IMR-90 (cell line): ENCODE measurements around the gene VWA8. TPM values are rescaled to one million over a fixed set of nuclear protein-coding genes. Genes with fewer than 3 reads are reported as not detected.

Source experiments
- ATAC-seq: fragments of 200-7000 bp; cut with Tn5 transposase; 2 replicates; pipeline ENCODE4 v1.9.1; 2020; ENCODE audit warnings: low read depth, mild to moderate bottlenecking, moderate library complexity
- BruUV-seq: library from RNA; stranded (reverse); fragments of 400-500 nt; replicated peaks from 2 replicates; lab custom pipeline; 2021; lab: Mats Ljungman, UMichigan
- CTCF ChIA-PET: fragments of 300-600 bp; formaldehyde crosslinking; extraction: SDS; loops from one replicate; lab custom pipeline; 2021; ENCODE audit warnings: antibody characterized with exemption; lab: Yijun Ruan, JAX
- POLR2A ChIA-PET: fragments of 300-600 bp; sonication (Branson Sonifier 250); formaldehyde crosslinking; loops from one replicate; lab custom pipeline; 2022; ENCODE audit warnings: antibody characterized with exemption; ENCODE audit not compliant: unreplicated experiment; lab: Charles Lee
- DNase-seq: peaks from one replicate; pipeline ENCODE4 v3.0.0; 2013
- H2AFZ ChIP-seq: replicated peaks from 2 replicates; pipeline ENCODE3; 2013; ENCODE audit warnings: low read length, mild to moderate bottlenecking; ENCODE audit not compliant: poor library complexity
- H2AK5ac ChIP-seq: 2 replicates; pipeline ENCODE4 v1.6.1; 2013; ENCODE audit warnings: low read depth, low read length, inconsistent platforms
- H2AK9ac ChIP-seq: replicated peaks from 2 replicates; pipeline ENCODE3; 2013; ENCODE audit warnings: mild to moderate bottlenecking, low read depth, low read length, moderate library complexity; ENCODE audit not compliant: poor library complexity
- H2BK120ac ChIP-seq: 2 replicates; pipeline ENCODE4 v1.6.1; 2013; ENCODE audit warnings: low read depth, low read length, inconsistent platforms
- H2BK15ac ChIP-seq: 3 replicates; pipeline ENCODE4 v1.6.1; 2013; ENCODE audit warnings: low read depth, low read length, inconsistent platforms
- H2BK20ac ChIP-seq: 2 replicates; pipeline ENCODE4 v1.6.1; 2013; ENCODE audit warnings: low read depth, mild to moderate bottlenecking, inconsistent platforms, low read length, moderate library complexity
- H2BK5ac ChIP-seq: 2 replicates; pipeline ENCODE4 v1.6.1; 2013; ENCODE audit warnings: mild to moderate bottlenecking, low read depth, low read length, inconsistent platforms; ENCODE audit not compliant: poor library complexity, severe bottlenecking
- H3K14ac ChIP-seq: replicated peaks from 2 replicates; pipeline ENCODE4 v1.6.1; 2013; ENCODE audit warnings: low read depth, low read length, inconsistent platforms
- H3K18ac ChIP-seq: 2 replicates; pipeline ENCODE4 v1.6.1; 2013; ENCODE audit warnings: low read depth, low read length, control low read depth
- H3K23ac ChIP-seq: 2 replicates; pipeline ENCODE4 v1.6.1; 2013; ENCODE audit warnings: low read depth, low read length, inconsistent platforms
- H3K27ac ChIP-seq: 2 replicates; pipeline ENCODE4 v1.5.1; 2013; ENCODE audit warnings: mild to moderate bottlenecking, control low read depth, low read length; ENCODE audit not compliant: insufficient read depth
- H3K27me3 ChIP-seq: 2 replicates; pipeline ENCODE4 v1.6.1; 2013; ENCODE audit warnings: low read length; ENCODE audit not compliant: control insufficient read depth, insufficient read depth
- H3K36me3 ChIP-seq: 2 replicates; pipeline ENCODE4 v1.6.1; 2013; ENCODE audit warnings: low read length, mixed read lengths; ENCODE audit not compliant: control insufficient read depth, insufficient read depth
- H3K4ac ChIP-seq: 2 replicates; pipeline ENCODE4 v1.6.1; 2013; ENCODE audit warnings: low read depth, low read length, inconsistent platforms
- H3K4me1 ChIP-seq: 2 replicates; pipeline ENCODE4 v1.6.1; 2013; ENCODE audit warnings: low read length, mixed read lengths; ENCODE audit not compliant: control insufficient read depth, insufficient read depth
- H3K4me2 ChIP-seq: 2 replicates; pipeline ENCODE4 v1.6.1; 2013; ENCODE audit warnings: low read depth, mild to moderate bottlenecking, control low read depth, low read length, moderate library complexity
- H3K4me3 ChIP-seq: 2 replicates; pipeline ENCODE4 v1.5.1; 2013; ENCODE audit warnings: low read depth, mild to moderate bottlenecking, control low read depth, low read length, moderate library complexity; ENCODE audit not compliant: insufficient read depth
- H3K56ac ChIP-seq: 2 replicates; pipeline ENCODE4 v1.6.1; 2013; ENCODE audit warnings: low read length, inconsistent platforms; ENCODE audit not compliant: insufficient read depth; ENCODE audit errors: extremely low read depth
- H3K79me1 ChIP-seq, 2 experiments: 2 replicates each; pipeline ENCODE4 v1.6.1; 2013; ENCODE audit warnings: low read length in 2 of 2, inconsistent platforms in 1 of 2, low read depth in 1 of 2
- H3K9ac ChIP-seq: 2 replicates; pipeline ENCODE4 v1.6.1; 2013; ENCODE audit warnings: low read depth, low read length, control low read depth
- H3K9me1 ChIP-seq: 2 replicates; pipeline ENCODE4 v1.6.1; 2013; ENCODE audit warnings: low read length, inconsistent platforms; ENCODE audit not compliant: insufficient read depth
- H3K9me3 ChIP-seq: 2 replicates; pipeline ENCODE4 v1.6.1; 2013; ENCODE audit warnings: low read length; ENCODE audit not compliant: control insufficient read depth, insufficient read depth
- H4K20me1 ChIP-seq: 2 replicates; pipeline ENCODE4 v1.6.1; 2013; ENCODE audit warnings: low read length, inconsistent platforms; ENCODE audit not compliant: insufficient read depth
- H4K5ac ChIP-seq: 2 replicates; pipeline ENCODE4 v1.6.1; 2013; ENCODE audit warnings: mild to moderate bottlenecking, low read depth, low read length, control low read depth
- H4K8ac ChIP-seq, 2 experiments: 2 replicates each; pipeline ENCODE4 v1.6.1; 2013; ENCODE audit warnings: low read depth in 2 of 2, low read length in 2 of 2, control low read depth in 1 of 2, inconsistent platforms in 1 of 2
- H4K91ac ChIP-seq: 2 replicates; pipeline ENCODE4 v1.6.1; 2013; ENCODE audit warnings: low read depth, low read length, inconsistent platforms; ENCODE audit not compliant: insufficient read depth
- BHLHE40 ChIP-seq: fragments of 150-350 bp; IDR thresholded peaks from 2 replicates; pipeline ENCODE4 v1.6.1; 2016; ENCODE audit warnings: mild to moderate bottlenecking, low read depth, low read length
- CEBPB ChIP-seq: IDR thresholded peaks from 2 replicates; pipeline ENCODE4 v1.6.1; 2012; ENCODE audit warnings: low read depth, low read length, improper control_type of control experiment
- CHD1 ChIP-seq: IDR thresholded peaks from 2 replicates; pipeline ENCODE4 v1.6.1; 2012; ENCODE audit warnings: low read depth, low read length, improper control_type of control experiment
- FOS ChIP-seq: fragments of 150-350 bp; IDR thresholded peaks from 2 replicates; pipeline ENCODE4 v1.6.1; 2016; ENCODE audit warnings: low read depth, low read length
- MAFK ChIP-seq: IDR thresholded peaks from 2 replicates; pipeline ENCODE4 v1.6.1; 2012; ENCODE audit warnings: low read depth, low read length, improper control_type of control experiment
- MAZ ChIP-seq: IDR thresholded peaks from 2 replicates; pipeline ENCODE4 v1.6.1; 2012; ENCODE audit warnings: low read depth, mild to moderate bottlenecking, low read length, improper control_type of control experiment, moderate library complexity, borderline replicate concordance
- MXI1 ChIP-seq: IDR thresholded peaks from 2 replicates; pipeline ENCODE4 v1.6.1; 2012; ENCODE audit warnings: low read depth, mild to moderate bottlenecking, low read length, moderate library complexity, borderline replicate concordance
- NFE2L2 ChIP-seq: fragments of 150-350 bp; IDR thresholded peaks from 2 replicates; pipeline ENCODE4 v1.6.1; 2016; ENCODE audit warnings: low read depth, mild to moderate bottlenecking, low read length
- POLR2A ChIP-seq: IDR thresholded peaks from 2 replicates; pipeline ENCODE4 v1.6.1; 2012; ENCODE audit warnings: mild to moderate bottlenecking, low read depth, low read length
- RAD21 ChIP-seq: IDR thresholded peaks from 2 replicates; pipeline ENCODE4 v1.6.1; 2012; ENCODE audit warnings: low read length, improper control_type of control experiment
- RCOR1 ChIP-seq: IDR thresholded peaks from 2 replicates; pipeline ENCODE4 v1.6.1; 2012; ENCODE audit warnings: mild to moderate bottlenecking, low read length, improper control_type of control experiment; ENCODE audit not compliant: insufficient replicate concordance
- RFX5 ChIP-seq: IDR thresholded peaks from 2 replicates; pipeline ENCODE4 v1.8.0; 2012; ENCODE audit warnings: low read depth, mild to moderate bottlenecking, low read length, moderate library complexity
- SMC3 ChIP-seq: fragments of 150-350 bp; IDR thresholded peaks from 2 replicates; pipeline ENCODE4 v1.6.1; 2016; ENCODE audit warnings: low read depth, mild to moderate bottlenecking, antibody characterized with exemption, low read length, moderate library complexity
- WGBS, 2 experiments: methylation state at CpG; one replicate each; pipeline versions ENCODE4 v1.1.5 to v1.1.7; 2013; ENCODE audit warnings: missing lambda C conversion rate in 2 of 2; ENCODE audit not compliant: insufficient read length in 1 of 2; ENCODE audit errors: extremely low coverage in 2 of 2; 5-methylcytosine and 5-hydroxymethylcytosine counted together
- dilution Hi-C: fragments of 300-500 bp; cut with HindIII; formaldehyde crosslinking; loops from one replicate; pipeline ENCODE4 v1.14.3; 2018; ENCODE audit warnings: low sequenced_read_pairs; ENCODE audit not compliant: unreplicated experiment
- in situ Hi-C: fragments of 300-500 bp; cut with MboI; formaldehyde crosslinking; loops from 3 replicates; pipeline ENCODE4 v1.14.3; 2019; ENCODE audit warnings: low sequenced_read_pairs, inconsistent platforms, mixed read lengths
- intact Hi-C: fragments of 100-400 bp; cut with micrococcal nuclease; formaldehyde crosslinking; loops from 2 replicates; pipeline ENCODE4 v1.10.0; 2022
- polyA plus RNA-seq, 3 experiments: library from polyadenylated mRNA; depleted of rRNA; stranded (reverse); fragments of >200 nt; gene quantifications; 2 replicates each; pipeline ENCODE4 v1.2.3, GENCODE V29; 2012; ENCODE audit warnings: low replicate concordance in 1 of 3
- total RNA-seq: library from RNA; depleted of rRNA; stranded (reverse); fragments of >200 nt; gene quantifications from 2 replicates; pipeline ENCODE4 v1.2.3, GENCODE V29; 2012
- TF ChIP-seq, protein P1 (sequence below): conservative IDR thresholded peaks from 2 replicates; pipeline ENCODE4 v1.5.1; 2012; ENCODE audit warnings: mild to moderate bottlenecking, low read depth, low read length, improper control_type of control experiment
- TF ChIP-seq, protein P2 (sequence below): fragments of 150-350 bp; IDR thresholded peaks from 2 replicates; pipeline ENCODE4 v1.6.1; 2016; ENCODE audit warnings: low read depth, mild to moderate bottlenecking, low read length, moderate library complexity, borderline replicate concordance
- TF ChIP-seq, protein P3 (sequence below): fragments of 150-350 bp; IDR thresholded peaks from 2 replicates; pipeline ENCODE4 v1.6.1; 2017; ENCODE audit warnings: mild to moderate bottlenecking, antibody characterized with exemption, low read length, low read depth

The VWA8 gene
- total and polyA plus RNA-seq, 2 of the 4 experiments (the other 2 are of a cell fraction): 5.9 to 18.3 TPM

DNA sequence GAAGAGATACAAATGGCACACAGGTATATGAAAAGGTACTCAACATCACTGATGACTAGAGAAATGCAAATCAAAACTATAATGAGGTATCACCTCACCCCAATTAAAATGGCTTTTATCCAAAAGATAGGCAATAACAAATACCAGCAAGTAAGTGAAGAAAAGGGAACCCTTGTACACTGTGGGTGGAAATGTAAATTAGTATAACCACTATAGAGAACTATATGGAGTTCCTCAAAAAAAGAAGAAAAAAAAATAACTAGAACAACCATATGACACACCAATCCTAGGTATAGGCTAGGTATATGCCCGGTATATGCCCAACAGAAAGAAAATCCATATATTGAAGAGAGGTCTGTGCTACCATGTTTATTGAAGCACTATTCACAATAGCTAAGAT, 150.9 kb downstream of the VWA8 start:
- no peak for DNase-seq
- intact Hi-C loops: no loop called here
- Histone ChIP-seq H2BK15ac (no peak overlapping the region), H3K9me3 (no peaks in the 10 kb centered on the region), H2AK5ac (no peak overlapping the region), H3K27me3 (no peaks in the 10 kb centered on the region), H4K5ac (no peak overlapping the region), H3K9me1 (peaks cover 3% of the 10 kb centered on the region; the same call in 1 of the 2 replicates), H3K23ac (no peak overlapping the region), H2AFZ (no peak overlapping the region), H3K18ac (no peak overlapping the region), H3K36me3 (no peaks in the 10 kb centered on the region), H4K20me1 (no peaks in the 10 kb centered on the region), H2BK120ac (no peak overlapping the region), H2AK9ac (no peak overlapping the region), H3K4me2 (no peak overlapping the region), H4K91ac (no peak overlapping the region), H3K56ac (no peak overlapping the region), H4K8ac (no peak overlapping the region), H3K9ac (no peak overlapping the region), H2BK5ac (no peak overlapping the region), H3K4me3 (no peak overlapping the region), H3K79me1 (peaks cover 0 to 3% of the 10 kb centered on the region in 2 experiments; a peak in 1 of 4 replicates), H3K4me1 (peaks cover 2% of the 10 kb centered on the region; the same call in 1 of the 2 replicates), H3K4ac (no peak overlapping the region), H3K27ac (no peak overlapping the region), H2BK20ac (no peak overlapping the region), H3K14ac (no peak overlapping the region)
- in situ Hi-C loops: no loop called here
- TF ChIP-seq MXI1: no peak
- no peak for TF ChIP-seq CEBPB
- TF ChIP-seq FOS: no peak
- TF ChIP-seq CHD1: no peak
- no peak for TF ChIP-seq MAFK
- no peak for TF ChIP-seq MAZ
- TF ChIP-seq BHLHE40: no peak
- no peak for TF ChIP-seq POLR2A
- TF ChIP-seq NFE2L2: no peak
- TF ChIP-seq RFX5: no peak
- no peak for TF ChIP-seq RAD21
- TF ChIP-seq, protein P1, sequence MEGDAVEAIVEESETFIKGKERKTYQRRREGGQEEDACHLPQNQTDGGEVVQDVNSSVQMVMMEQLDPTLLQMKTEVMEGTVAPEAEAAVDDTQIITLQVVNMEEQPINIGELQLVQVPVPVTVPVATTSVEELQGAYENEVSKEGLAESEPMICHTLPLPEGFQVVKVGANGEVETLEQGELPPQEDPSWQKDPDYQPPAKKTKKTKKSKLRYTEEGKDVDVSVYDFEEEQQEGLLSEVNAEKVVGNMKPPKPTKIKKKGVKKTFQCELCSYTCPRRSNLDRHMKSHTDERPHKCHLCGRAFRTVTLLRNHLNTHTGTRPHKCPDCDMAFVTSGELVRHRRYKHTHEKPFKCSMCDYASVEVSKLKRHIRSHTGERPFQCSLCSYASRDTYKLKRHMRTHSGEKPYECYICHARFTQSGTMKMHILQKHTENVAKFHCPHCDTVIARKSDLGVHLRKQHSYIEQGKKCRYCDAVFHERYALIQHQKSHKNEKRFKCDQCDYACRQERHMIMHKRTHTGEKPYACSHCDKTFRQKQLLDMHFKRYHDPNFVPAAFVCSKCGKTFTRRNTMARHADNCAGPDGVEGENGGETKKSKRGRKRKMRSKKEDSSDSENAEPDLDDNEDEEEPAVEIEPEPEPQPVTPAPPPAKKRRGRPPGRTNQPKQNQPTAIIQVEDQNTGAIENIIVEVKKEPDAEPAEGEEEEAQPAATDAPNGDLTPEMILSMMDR: no peak
- TF ChIP-seq, protein P2, sequence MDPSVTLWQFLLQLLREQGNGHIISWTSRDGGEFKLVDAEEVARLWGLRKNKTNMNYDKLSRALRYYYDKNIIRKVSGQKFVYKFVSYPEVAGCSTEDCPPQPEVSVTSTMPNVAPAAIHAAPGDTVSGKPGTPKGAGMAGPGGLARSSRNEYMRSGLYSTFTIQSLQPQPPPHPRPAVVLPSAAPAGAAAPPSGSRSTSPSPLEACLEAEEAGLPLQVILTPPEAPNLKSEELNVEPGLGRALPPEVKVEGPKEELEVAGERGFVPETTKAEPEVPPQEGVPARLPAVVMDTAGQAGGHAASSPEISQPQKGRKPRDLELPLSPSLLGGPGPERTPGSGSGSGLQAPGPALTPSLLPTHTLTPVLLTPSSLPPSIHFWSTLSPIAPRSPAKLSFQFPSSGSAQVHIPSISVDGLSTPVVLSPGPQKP: no peak
- TF ChIP-seq, protein P3, sequence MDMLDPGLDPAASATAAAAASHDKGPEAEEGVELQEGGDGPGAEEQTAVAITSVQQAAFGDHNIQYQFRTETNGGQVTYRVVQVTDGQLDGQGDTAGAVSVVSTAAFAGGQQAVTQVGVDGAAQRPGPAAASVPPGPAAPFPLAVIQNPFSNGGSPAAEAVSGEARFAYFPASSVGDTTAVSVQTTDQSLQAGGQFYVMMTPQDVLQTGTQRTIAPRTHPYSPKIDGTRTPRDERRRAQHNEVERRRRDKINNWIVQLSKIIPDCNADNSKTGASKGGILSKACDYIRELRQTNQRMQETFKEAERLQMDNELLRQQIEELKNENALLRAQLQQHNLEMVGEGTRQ: no peak
- no peak for TF ChIP-seq SMC3
- TF ChIP-seq RCOR1: no peak
- no TSS peak for BruUV-seq
- WGBS, 2 experiments: no CpG with 5 or more reads among the region's 1 CpG
- ChIA-PET POLR2A (no interaction called here), CTCF (no interaction called here)
- dilution Hi-C loops: no loop called here
- ATAC-seq: no peak
